DOHH2 (cell line): Measurements from ENCODE around the gene LEKR1.

ENCODE experiments used
- H3F3A ChIP-seq: fragments of 200-600 bp; sonication (generic), shearing (Covaris generic); 2 replicates; pipeline ENCODE4 v1.6.0; 2016; ENCODE audit warnings: antibody characterized with exemption, mild to moderate bottlenecking; ENCODE audit not compliant: control insufficient read depth, insufficient read depth
- H3K27ac ChIP-seq: fragments of 200-600 bp; sonication (generic); 2 replicates; pipeline ENCODE4 v1.5.1; 2014; ENCODE audit warnings: low read depth, mild to moderate bottlenecking, low read length, moderate library complexity
- H3K27me3 ChIP-seq: fragments of 200-600 bp; sonication (generic); 2 replicates; pipeline ENCODE4 v1.6.1; 2014; ENCODE audit warnings: mild to moderate bottlenecking, low read length, mixed read lengths; ENCODE audit not compliant: control insufficient read depth
- H3K36me3 ChIP-seq: fragments of 200-600 bp; sonication (generic); 2 replicates; pipeline ENCODE4 v1.6.1; 2014; ENCODE audit warnings: mild to moderate bottlenecking, low read length, moderate library complexity, mixed read lengths; ENCODE audit not compliant: control insufficient read depth
- H3K4me1 ChIP-seq: fragments of 200-600 bp; sonication (generic); 2 replicates; pipeline ENCODE4 v1.6.1; 2014; ENCODE audit warnings: mild to moderate bottlenecking, low read length, mixed read lengths; ENCODE audit not compliant: control insufficient read depth
- H3K4me2 ChIP-seq: fragments of 200-600 bp; sonication (generic); 2 replicates; pipeline ENCODE4 v1.6.0; 2014; ENCODE audit warnings: mild to moderate bottlenecking, low read length, moderate library complexity
- H3K4me3 ChIP-seq: fragments of 200-600 bp; sonication (generic); 2 replicates; pipeline ENCODE4 v1.5.1; 2014; ENCODE audit warnings: mild to moderate bottlenecking, low read length, mixed read lengths
- H3K79me2 ChIP-seq: fragments of 200-600 bp; sonication (generic); 2 replicates; pipeline ENCODE4 v1.6.1; 2014; ENCODE audit warnings: mild to moderate bottlenecking, low read length, mixed read lengths; ENCODE audit not compliant: control insufficient read depth
- H3K9me2 ChIP-seq: fragments of 200-600 bp; sonication (generic); replicated peaks from 2 replicates; pipeline ENCODE4 v1.6.1; 2014; ENCODE audit warnings: mild to moderate bottlenecking, low read length, mixed read lengths; ENCODE audit not compliant: control insufficient read depth
- H3K9me3 ChIP-seq: fragments of 200-600 bp; sonication (generic); 2 replicates; pipeline ENCODE4 v1.6.1; 2014; ENCODE audit warnings: antibody characterized with exemption, low read length, mixed read lengths; ENCODE audit not compliant: control insufficient read depth, insufficient read depth
- H4K20me1 ChIP-seq: fragments of 200-600 bp; sonication (generic); 2 replicates; pipeline ENCODE4 v1.6.0; 2014; ENCODE audit warnings: low read depth, mild to moderate bottlenecking, antibody characterized with exemption, low read length, moderate library complexity; ENCODE audit not compliant: control insufficient read depth, insufficient read depth
- EZH2phosphoT487 ChIP-seq: fragments of 200-600 bp; sonication (generic); IDR thresholded peaks from 2 replicates; pipeline ENCODE4 v1.6.1; 2017; ENCODE audit warnings: borderline replicate concordance, mild to moderate bottlenecking, antibody characterized with exemption, low read length, moderate library complexity, mixed read lengths
- TF ChIP-seq, protein P1 (sequence below): fragments of 200-600 bp; sonication (generic); IDR thresholded peaks from one replicate; pipeline ENCODE4 v1.5.1; 2014; ENCODE audit warnings: antibody characterized with exemption, mild to moderate bottlenecking, low read depth, low read length; ENCODE audit not compliant: poor library complexity, severe bottlenecking

Gene LEKR1

DNA sequence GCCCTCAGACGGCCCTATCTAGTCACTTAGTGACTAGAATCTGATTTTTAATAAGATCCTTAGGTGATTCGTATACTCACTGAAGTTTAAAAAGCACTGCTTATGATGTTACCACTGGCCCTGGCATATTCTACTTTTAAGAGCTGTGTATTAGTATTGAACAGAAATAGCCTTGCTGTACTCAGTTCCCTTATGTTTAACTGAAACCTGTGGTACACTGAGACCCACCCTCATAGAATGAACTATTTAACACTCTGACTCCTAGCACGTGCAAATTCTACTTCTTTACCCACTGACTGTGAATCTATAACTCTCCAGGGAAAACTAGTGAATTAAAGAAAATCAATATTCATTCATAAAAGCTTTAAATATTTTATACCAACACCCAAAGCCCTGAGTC is 224.9 kb downstream of the LEKR1 start:
- no peaks in the 10 kb centered on the region for H3K79me2 ChIP-seq
- H3F3A ChIP-seq, result no peaks in the 10 kb centered on the region
- no peaks in the 10 kb centered on the region for H3K27me3 ChIP-seq
- H3K4me2 ChIP-seq, result no peak overlapping the region
- no peak for TF ChIP-seq EZH2phosphoT487
- TF ChIP-seq, protein P1, sequence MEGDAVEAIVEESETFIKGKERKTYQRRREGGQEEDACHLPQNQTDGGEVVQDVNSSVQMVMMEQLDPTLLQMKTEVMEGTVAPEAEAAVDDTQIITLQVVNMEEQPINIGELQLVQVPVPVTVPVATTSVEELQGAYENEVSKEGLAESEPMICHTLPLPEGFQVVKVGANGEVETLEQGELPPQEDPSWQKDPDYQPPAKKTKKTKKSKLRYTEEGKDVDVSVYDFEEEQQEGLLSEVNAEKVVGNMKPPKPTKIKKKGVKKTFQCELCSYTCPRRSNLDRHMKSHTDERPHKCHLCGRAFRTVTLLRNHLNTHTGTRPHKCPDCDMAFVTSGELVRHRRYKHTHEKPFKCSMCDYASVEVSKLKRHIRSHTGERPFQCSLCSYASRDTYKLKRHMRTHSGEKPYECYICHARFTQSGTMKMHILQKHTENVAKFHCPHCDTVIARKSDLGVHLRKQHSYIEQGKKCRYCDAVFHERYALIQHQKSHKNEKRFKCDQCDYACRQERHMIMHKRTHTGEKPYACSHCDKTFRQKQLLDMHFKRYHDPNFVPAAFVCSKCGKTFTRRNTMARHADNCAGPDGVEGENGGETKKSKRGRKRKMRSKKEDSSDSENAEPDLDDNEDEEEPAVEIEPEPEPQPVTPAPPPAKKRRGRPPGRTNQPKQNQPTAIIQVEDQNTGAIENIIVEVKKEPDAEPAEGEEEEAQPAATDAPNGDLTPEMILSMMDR, result no peak
- no peaks in the 10 kb centered on the region for H3K9me3 ChIP-seq
- H3K36me3 ChIP-seq, result no peaks in the 10 kb centered on the region
- no peaks in the 10 kb centered on the region for H3K9me2 ChIP-seq
- peaks cover 12% of the 10 kb centered on the region for H3K4me1 ChIP-seq
- H4K20me1 ChIP-seq, result no peaks in the 10 kb centered on the region
- no peak overlapping the region for H3K27ac ChIP-seq
- no peak overlapping the region for H3K4me3 ChIP-seq

DNA sequence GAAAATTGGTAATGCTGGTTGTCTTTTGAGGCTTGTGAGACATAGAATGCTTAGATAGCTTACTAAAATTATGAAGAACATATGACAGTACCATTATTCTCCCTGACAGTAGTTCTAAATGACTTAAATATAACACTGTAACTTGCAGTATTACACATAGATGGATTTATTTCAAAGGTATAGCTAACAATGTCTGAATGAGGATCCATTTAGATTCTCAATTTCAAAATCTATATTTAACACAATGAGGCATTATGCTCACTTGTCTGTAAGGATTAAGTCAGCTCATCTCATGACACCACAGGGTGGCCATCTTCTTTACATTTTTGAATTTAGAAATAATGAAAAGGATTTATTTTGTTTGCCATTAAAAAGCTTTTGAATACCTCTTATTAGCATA is 225.4 kb downstream of the LEKR1 start:
- Histone ChIP-seq H3K4me2 (no peak overlapping the region), H3K36me3 (no peaks in the 10 kb centered on the region), H3K27ac (no peak overlapping the region), H3K4me3 (no peak overlapping the region), H3K4me1 (peaks cover 7% of the 10 kb centered on the region), H3F3A (no peaks in the 10 kb centered on the region), H3K9me2 (no peaks in the 10 kb centered on the region), H3K79me2 (no peaks in the 10 kb centered on the region), H3K27me3 (no peaks in the 10 kb centered on the region), H3K9me3 (no peaks in the 10 kb centered on the region), H4K20me1 (no peaks in the 10 kb centered on the region)
- TF ChIP-seq, protein P1, result no peak
- no peak for TF ChIP-seq EZH2phosphoT487

DNA sequence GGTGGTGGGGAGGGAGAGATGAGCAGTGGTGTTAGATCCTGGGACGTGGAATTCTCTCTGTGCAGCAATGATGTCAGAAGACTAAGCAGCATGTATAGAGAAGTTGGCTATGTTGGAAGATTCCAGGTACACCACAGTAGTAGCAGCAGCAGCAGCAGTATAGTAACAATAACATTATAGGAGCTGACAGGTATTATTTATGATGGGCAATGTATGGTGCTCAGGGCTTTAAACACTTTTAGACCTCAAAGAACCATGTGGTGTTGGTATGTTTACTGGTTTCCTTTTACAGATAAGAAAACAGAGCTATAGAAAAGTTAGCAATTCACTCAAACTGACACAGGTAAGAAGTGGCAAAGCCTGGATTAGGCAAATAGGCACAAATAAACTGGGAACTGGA is 229.9 kb downstream of the LEKR1 start:
- no peaks in the 10 kb centered on the region for H4K20me1 ChIP-seq
- no peak overlapping the region for H3K4me2 ChIP-seq
- H3K27ac ChIP-seq, result no peak overlapping the region
- no peak for TF ChIP-seq EZH2phosphoT487
- TF ChIP-seq, protein P1, result no peak
- H3K79me2 ChIP-seq, result no peaks in the 10 kb centered on the region
- H3K9me3 ChIP-seq, result no peaks in the 10 kb centered on the region
- no peaks in the 10 kb centered on the region for H3K27me3 ChIP-seq
- H3F3A ChIP-seq, result no peaks in the 10 kb centered on the region
- no peak overlapping the region for H3K4me3 ChIP-seq
- H3K36me3 ChIP-seq, result no peaks in the 10 kb centered on the region
- H3K9me2 ChIP-seq, result no peaks in the 10 kb centered on the region
- H3K4me1 ChIP-seq, result peaks cover 2% of the 10 kb centered on the region
